ENCODE results near the gene MADCAM1.

The MADCAM1 gene

DNA sequence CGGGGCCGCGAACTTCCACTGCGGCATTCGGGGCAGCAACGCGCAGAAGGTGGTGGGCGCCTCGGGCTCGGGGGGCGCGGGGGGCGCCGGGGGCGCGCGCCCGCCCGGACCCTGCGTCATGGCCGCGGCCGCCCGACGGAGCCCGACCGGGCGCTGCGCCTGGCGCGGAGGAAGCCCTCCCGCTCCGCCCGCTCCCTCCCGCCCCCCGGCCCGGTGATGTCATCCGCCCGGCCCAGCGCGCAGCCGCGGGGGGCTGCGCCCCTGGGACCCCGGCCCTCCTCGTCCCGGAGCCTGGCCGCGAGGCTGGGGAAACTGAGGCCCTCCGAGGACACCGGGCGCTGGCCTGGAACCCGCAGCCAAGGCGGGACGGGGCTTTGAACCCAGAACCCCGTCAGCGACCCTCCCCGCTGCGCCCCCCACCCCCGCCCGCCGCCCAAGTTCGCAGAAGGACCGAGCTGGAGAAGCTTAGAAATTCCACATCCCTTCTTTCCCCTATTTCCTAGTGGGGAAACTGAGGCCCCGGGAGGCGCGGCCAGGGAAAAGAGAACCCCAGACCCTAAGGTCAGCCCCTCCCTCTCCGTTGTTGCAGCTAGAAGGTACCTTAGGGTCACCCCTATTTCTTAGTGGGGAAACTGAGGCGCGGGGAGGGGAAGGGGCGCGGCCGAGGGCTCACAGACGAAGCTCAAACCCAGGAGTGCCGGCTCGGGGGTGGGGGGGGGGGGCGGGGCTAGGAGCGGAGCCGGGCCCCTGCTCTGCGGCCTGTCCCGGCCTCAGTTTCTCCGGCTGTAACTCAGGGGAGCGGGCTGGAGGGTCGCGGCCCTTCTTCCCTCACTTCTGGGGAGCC lies 35.2 kb upstream of the MADCAM1 start, which contains the start of gene SHC2:
TSS of gene SHC2 (minus strand) at position 157 of the 844 bp plus-strand sequence. CDS start at position 120, 37 bp downstream.
- peak within 1 kb of the TSS; percentile 44 for H3K4me3 Mint-ChIP-seq
- no peak for DNase-seq
- no peak within 1 kb of the TSS for H3K27ac Mint-ChIP-seq
- CTCF ChIA-PET: no interaction called here
- H3K36me3 Mint-ChIP-seq: peaks cover 3% of the 10 kb centered on the region
- H3K9me3 Mint-ChIP-seq: peaks cover 3% of the 10 kb centered on the region
- peaks cover 42% of the 10 kb centered on the region for H3K27me3 Mint-ChIP-seq
- peaks cover 10% of the 10 kb centered on the region for H3K4me1 Mint-ChIP-seq

DNA sequence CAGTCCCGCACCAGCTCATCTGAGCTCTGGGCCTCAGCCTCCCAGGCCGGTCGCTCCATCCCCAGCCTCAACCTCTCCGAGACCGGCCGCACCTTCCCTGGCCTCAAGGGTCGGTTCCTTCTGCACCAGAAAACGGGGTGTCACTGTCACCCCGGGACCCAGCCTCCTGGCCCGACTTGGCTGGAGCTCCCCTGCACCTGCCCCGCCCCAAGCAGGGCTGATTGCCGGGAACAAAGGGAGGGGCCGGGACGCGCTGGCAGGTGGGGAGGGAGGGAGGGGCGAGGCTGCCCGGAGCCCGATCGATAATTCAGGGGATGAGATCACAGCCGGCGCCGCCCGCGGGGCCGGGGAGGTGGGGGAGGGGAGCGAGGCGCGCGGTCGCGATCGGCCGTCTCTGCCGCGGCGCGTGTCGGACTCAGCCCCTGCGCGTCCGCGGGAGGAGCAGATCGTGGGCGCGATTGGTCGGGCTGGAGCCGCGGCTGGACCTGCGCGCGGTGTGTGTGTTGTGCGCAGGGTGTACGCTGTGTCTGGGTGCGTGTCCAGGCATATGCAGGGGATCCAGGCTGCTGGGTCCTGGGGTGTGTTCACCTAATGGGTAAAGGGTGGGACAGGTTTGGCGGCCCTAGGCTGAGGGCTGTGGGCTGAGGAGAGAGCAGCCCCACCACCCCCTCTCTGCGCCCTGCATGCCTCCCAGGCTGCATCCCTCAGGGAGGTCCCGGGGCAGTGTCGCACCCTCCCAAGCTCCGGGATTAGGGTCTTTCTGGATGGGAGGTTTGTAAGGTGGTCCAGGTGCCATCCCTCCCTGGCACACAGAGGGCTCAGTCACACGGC lies 34.4 kb upstream of the MADCAM1 start:
- H3K4me3 Mint-ChIP-seq: peak overlapping the region; percentile 44
- no peak overlapping the region for H3K27ac Mint-ChIP-seq

DNA sequence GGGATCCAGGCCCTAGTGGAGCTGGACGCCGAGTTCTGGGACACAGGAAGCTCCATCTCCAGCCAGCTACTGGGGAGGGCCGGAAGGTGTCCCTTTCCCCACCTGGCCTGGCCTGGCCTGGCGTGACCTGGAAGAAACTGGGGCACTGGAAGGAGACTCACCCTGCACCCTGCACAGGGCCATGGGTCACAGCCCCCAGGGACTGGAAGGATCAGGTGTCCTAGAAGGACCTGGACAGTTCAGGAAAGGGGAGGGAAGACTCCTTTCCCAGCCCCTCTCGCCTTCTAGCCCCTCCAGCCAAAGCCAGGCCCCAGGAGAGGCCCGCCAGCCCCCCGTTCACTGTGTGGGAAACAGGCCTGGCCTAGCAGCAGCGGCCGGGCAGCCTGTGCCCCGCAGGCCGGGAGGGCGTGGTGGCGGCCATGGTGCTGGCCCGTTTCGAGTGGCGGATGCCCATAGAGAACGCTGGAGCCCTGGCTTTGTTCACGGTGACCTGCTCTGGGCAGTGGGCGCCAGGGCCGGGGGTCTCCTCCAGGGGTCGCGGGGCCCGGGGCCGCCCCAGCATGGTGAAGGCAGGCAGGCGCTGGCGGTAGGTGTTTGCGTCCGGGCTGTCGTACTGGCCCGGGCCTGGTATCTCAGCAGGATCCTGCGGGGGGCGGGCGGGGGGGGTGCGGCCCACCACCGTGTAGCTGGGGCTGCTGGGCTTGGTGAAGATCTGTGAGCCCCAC lies 32.6 kb upstream of the MADCAM1 start:
- Mint-ChIP-seq H3K27me3 (peaks cover 39% of the 10 kb centered on the region), H3K36me3 (peaks cover 3% of the 10 kb centered on the region), H3K4me1 (peaks cover 10% of the 10 kb centered on the region), H3K9me3 (peaks cover 3% of the 10 kb centered on the region), H3K27ac (no peak overlapping the region), H3K4me3 (no peak overlapping the region)
- CTCF ChIA-PET: no interaction called here
- DNase-seq: no peak

More for the DNA sequence above, 34.4 kb upstream of the MADCAM1 start:
- no peak for DNase-seq
- Mint-ChIP-seq H3K27me3 (peaks cover 42% of the 10 kb centered on the region), H3K36me3 (peaks cover 3% of the 10 kb centered on the region), H3K9me3 (peaks cover 3% of the 10 kb centered on the region), H3K4me1 (peaks cover 10% of the 10 kb centered on the region)
- CTCF ChIA-PET: no interaction called here

DNA sequence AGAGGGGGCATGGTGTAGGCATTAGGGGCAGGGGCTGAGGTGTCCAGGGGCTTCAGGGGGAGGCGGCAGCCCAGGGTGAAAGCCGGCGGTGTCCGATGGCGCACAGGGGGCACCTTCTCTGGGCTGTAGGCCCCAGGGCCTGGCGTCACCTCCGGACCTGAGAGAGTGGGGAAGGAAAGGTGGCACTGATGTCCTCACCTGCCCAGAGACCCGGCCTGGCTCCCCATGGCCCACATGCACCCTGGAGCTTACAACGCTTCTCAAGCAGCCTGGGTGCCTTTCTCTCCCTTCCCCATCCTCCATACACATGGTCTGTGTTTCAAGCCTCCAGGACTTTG lies 32.1 kb upstream of the MADCAM1 start:
- Mint-ChIP-seq H3K9me3 (peaks cover 3% of the 10 kb centered on the region), H3K36me3 (peaks cover 3% of the 10 kb centered on the region), H3K4me1 (peaks cover 10% of the 10 kb centered on the region), H3K4me3 (no peak overlapping the region), H3K27ac (no peak overlapping the region), H3K27me3 (peaks cover 34% of the 10 kb centered on the region)
- no peak for DNase-seq
- CTCF ChIA-PET: no interaction called here

DNA sequence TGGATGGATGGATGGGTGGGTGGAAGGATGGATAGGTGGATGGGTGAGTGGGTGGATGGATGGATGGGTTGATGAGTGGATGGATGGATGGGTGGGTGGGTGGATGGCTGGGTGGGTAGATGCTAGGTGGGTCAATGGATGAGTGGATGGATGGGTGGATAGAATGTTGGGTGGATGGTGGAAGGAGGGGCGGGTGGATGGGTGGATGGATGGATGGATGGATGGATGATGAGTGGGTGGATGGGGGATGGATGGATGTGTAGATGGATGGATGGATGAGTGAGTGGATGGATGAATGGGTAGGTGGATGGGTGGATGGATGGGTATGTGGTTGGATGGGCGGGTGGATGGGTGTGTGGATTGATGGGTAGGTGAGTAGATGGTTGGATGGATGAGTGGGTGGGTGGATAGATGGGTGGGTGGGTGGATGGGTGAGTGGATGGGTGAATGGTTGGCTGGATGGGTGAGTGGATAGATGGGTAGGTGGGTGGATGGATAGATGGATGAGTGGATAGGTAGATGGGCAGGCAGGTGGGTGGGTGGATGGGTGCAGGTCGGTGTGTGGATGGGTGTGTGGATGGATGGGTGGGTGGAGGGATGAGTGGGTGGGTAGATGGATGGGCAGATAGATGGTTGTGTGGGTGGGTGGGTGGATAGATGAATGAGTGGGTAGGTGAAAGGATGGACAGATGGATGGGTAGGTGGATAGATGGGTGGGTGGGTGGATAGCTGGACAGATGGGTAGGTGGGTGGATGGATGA lies 31.1 kb upstream of the MADCAM1 start:
- H3K36me3 Mint-ChIP-seq: peaks cover 2% of the 10 kb centered on the region
- no peak for DNase-seq
- CTCF ChIA-PET: no interaction called here
- H3K27ac Mint-ChIP-seq: no peak overlapping the region
- peaks cover 3% of the 10 kb centered on the region for H3K9me3 Mint-ChIP-seq
- peaks cover 24% of the 10 kb centered on the region for H3K27me3 Mint-ChIP-seq
- H3K4me3 Mint-ChIP-seq: no peak overlapping the region
- H3K4me1 Mint-ChIP-seq: peaks cover 5% of the 10 kb centered on the region

DNA sequence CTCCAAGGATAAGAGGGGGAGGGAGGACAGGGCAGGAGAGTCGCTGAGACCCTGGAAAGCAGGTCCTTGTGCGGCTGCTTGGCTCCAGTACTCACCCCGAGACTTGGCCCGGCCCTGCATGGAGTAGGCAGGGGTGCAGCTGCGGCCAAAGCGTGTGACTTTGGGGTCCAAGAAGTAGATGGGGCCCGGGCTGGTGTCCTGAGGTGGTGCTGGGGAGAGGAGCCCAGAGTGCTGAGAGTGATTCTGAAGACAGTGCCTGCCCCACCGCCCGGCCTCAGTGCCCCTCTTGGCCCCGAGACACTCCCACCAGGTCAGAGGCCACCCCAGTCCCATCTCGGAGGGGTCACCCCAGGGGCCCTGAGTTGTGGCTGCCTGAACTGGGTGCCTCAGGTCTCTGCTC lies 28.7 kb upstream of the MADCAM1 start:
- Mint-ChIP-seq H3K4me3 (no peak overlapping the region), H3K27me3 (peaks cover 9% of the 10 kb centered on the region)
- CTCF ChIA-PET: no interaction called here

DNA sequence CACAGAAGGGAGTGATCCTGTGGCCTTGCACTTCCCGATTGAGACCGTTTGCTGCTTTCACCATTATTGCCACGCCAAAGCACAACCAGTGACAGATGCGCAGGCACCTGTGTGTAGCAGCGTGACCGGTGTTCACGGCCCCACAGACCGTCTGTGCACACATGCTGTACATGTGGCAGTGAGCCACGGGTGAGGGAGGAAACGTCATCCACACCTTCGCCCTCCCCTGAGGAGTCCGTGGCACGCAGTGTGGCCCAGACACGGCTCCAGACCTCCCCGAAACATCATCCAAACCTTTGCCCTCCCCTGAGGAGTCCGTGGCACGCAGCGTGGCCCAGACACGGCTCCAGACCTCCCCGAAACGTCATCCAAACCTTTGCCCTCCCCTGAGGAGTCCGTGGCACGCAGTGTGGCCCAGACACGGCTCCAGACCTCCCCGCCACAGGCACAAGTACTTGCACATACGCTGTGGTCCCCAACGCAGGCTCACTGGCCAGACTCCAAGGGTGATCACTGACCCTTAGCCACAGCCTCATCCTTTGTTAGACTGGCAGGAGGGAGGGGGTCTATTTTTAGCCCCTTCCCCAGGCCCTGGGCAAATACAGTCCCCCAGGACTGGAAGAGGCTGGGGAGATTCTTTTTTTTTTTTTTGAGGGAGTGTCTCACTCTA lies 27.6 kb upstream of the MADCAM1 start:
- peaks cover 3% of the 10 kb centered on the region for H3K9me3 Mint-ChIP-seq
- DNase-seq: no peak
- H3K27ac Mint-ChIP-seq: no peak overlapping the region
- CTCF ChIA-PET: no interaction called here
- H3K4me1 Mint-ChIP-seq: no peaks in the 10 kb centered on the region
- no peak overlapping the region for H3K4me3 Mint-ChIP-seq
- H3K27me3 Mint-ChIP-seq: peaks cover 4% of the 10 kb centered on the region
- no peaks in the 10 kb centered on the region for H3K36me3 Mint-ChIP-seq

More for the DNA sequence above, 28.7 kb upstream of the MADCAM1 start:
- H3K27ac Mint-ChIP-seq: no peak overlapping the region
- H3K9me3 Mint-ChIP-seq: peaks cover 3% of the 10 kb centered on the region
- H3K4me1 Mint-ChIP-seq: no peaks in the 10 kb centered on the region
- H3K36me3 Mint-ChIP-seq: no peaks in the 10 kb centered on the region
- no peak for DNase-seq

DNA sequence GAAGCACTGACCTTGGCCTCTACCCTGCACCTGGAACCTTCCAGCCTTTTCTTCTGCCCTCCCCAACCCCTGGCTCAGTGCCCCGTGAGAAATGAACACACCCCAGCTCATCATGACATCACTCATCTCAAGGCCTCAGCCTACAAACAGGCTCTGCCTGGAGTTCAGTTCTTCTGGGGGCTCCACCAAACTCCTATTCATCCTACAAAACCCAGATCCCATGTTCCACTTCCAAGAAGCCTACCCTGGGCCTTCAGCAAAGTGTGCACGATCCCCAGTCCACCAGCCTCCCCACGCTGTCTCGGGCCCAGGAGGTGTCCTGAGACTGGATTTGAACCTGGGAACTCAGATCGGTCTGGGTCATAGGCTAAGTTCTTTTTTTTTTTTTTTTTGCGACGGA lies 26.5 kb upstream of the MADCAM1 start:
- Mint-ChIP-seq H3K4me3 (no peak overlapping the region), H3K4me1 (no peaks in the 10 kb centered on the region), H3K9me3 (no peaks in the 10 kb centered on the region), H3K36me3 (no peaks in the 10 kb centered on the region), H3K27ac (no peak overlapping the region), H3K27me3 (no peaks in the 10 kb centered on the region)
- no peak for DNase-seq
- CTCF ChIA-PET: no interaction called here

DNA sequence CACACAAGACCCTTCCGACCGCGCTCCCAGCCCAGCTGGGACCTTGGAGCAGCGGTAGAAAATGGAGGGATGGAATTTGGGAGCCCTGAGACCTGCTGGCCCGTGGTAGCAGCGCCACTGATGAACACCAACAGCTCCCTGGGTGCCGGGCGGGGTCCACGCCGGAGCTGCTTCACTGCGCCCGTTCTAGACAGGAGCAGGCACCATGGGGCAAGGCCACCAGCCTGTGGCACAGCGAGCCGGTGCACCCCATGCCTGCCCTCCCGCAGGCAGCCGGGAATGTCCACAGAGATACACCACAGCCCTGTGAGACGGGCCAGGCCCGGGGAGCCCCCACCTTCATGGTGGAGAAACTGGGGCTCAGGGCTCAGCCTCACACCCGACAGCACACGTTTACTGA lies 25.6 kb upstream of the MADCAM1 start:
- no peak overlapping the region for H3K4me3 Mint-ChIP-seq
- CTCF ChIA-PET: no interaction called here
- no peaks in the 10 kb centered on the region for H3K36me3 Mint-ChIP-seq
- H3K4me1 Mint-ChIP-seq: no peaks in the 10 kb centered on the region
- DNase-seq: no peak
- no peaks in the 10 kb centered on the region for H3K9me3 Mint-ChIP-seq
- H3K27ac Mint-ChIP-seq: no peak overlapping the region
- peaks cover 3% of the 10 kb centered on the region for H3K27me3 Mint-ChIP-seq

DNA sequence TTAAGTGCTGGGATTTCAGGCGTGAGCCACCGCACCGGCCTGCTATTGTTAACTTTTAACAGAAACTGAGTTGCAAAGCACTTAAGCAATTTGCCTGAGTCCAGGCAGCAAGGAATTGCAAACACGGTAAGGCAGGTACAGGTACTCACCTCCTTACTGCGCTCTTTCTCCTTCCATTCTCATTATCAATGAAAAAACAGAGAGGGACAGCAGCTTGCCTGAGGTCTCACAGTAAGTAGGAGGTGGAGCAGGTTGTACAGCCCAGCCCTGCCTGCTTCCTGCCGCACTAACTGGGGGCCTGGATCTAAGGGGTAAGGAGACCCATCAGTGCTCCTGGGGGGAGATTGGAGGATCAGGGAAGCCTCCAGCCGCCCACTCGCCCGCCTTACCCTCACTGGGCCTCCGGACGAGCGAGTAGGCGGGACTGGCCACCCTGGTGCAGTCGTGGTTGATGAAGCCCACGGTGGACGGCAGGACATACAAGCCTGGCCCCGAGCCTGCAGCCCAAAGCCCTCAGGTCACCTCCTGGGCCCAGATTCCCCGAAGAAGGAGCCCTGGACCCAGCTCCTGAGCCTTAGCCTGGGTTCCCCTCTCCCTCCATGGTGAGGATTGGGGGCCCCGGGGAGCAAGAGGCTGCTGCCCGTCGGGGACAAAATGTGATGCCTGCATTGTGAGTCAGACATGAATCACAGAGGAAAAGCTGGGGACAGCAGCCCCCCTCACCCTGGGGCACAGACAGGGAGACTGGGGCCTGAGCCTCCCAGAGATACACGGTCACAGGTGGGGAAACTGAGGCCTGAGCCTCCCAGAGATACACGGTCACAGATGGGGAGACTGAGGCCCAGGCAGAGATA lies 24.1 kb upstream of the MADCAM1 start:
- H3K27ac Mint-ChIP-seq: no peak overlapping the region
- no peak overlapping the region for H3K4me3 Mint-ChIP-seq
- no peaks in the 10 kb centered on the region for H3K36me3 Mint-ChIP-seq
- H3K4me1 Mint-ChIP-seq: no peaks in the 10 kb centered on the region
- DNase-seq: no peak
- H3K27me3 Mint-ChIP-seq: peaks cover 3% of the 10 kb centered on the region
- CTCF ChIA-PET: no interaction called here
- no peaks in the 10 kb centered on the region for H3K9me3 Mint-ChIP-seq

DNA sequence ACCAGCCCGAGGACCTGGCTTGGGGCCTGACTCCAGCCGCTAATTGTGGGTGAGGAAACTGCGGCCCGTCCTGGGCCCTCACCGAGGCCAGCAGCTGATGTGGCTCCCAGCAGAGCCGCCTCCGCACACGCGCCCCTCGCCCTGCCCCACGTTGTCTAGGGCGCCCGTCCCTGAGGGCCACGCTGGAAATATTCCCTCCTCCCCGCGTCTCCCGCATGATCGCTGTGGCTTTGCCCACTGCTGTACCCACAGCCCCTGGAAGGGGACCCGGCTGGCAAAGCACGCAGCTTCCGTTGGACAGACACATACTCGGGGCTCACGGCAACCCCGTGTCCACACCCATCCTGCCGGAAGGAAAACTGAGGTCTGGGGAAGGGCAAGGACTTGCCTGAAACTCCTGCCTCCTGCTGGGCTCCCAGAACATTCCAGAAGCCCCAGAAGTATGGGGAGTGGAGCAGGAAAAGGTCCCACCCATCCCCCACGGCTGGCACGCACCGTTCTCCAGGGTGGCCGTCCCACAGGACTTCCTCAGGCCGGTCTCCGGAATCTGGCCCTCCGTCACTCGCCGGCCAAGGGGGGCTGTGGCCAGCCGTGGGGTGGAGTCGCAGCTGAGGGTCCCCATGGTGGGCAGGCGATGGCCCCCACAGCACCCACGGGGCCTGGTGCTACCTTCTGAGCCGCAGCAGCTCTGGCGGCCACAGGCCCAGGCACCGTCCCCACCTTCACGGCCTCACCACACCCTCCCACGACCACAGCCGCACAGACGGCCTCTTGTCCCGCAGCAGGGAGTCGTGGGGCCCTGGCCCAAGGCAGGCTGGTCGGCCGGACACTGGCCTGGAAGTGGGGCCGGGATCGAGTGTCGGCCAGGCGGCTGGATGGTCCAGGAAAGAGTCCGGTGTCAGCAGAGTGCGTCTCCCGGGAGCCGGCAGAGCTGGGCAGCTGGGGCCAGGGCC lies 21.9 kb upstream of the MADCAM1 start:
- H3K4me3 Mint-ChIP-seq: no peak overlapping the region
- CTCF ChIA-PET: no interaction called here
- H3K27ac Mint-ChIP-seq: no peak overlapping the region
- DNase-seq: no peak
- H3K36me3 Mint-ChIP-seq: no peaks in the 10 kb centered on the region
- H3K4me1 Mint-ChIP-seq: no peaks in the 10 kb centered on the region
- no peaks in the 10 kb centered on the region for H3K9me3 Mint-ChIP-seq
- H3K27me3 Mint-ChIP-seq: peaks cover 3% of the 10 kb centered on the region

DNA sequence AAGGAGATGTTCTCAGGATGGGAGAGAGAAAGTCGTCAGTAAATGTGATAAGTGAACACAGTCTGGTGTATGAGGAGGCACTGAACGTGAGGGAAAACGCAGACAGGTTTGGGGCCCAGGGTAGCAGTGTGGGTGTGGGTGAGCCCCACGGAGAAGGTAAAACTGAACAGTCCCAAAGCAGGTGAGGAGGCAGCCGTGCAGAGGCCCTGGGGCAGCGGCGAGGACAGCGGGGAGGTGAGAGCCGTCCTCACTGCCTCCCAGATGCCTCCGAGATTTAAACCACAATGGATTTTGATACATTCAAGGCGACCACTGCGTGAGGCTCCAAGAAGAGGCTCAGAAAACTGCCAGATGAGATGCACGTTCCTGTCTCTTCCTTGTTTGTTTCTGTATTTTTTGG lies 20.9 kb upstream of the MADCAM1 start:
- peaks cover under 1% of the 10 kb centered on the region for H3K4me1 Mint-ChIP-seq
- CTCF ChIA-PET: no interaction called here
- H3K27ac Mint-ChIP-seq: no peak overlapping the region
- H3K4me3 Mint-ChIP-seq: no peak overlapping the region
- peaks cover 6% of the 10 kb centered on the region for H3K36me3 Mint-ChIP-seq
- H3K27me3 Mint-ChIP-seq: peaks cover 11% of the 10 kb centered on the region
- peaks cover 6% of the 10 kb centered on the region for H3K9me3 Mint-ChIP-seq
- DNase-seq: no peak

All from activated naive CD4-positive, alpha-beta T cell treated with anti-CD3 and anti-CD28 coated beads, Interleukin-2, amount 10 ng/mL, durations not matched to agents 7 days and 5 days (primary cell).